GDM1 (cell line): ENCODE results near the gene FGD2.
A peak's percentile ranks its signal among the peaks of the same experiment; 100 is the strongest.
"Not testable (repeated sequence)": the region's sequence is repeated elsewhere in the genome, so short reads cannot be mapped to it uniquely, and the experiment has no call there.

Experiments
- DNase-seq: peaks from one replicate; lab custom pipeline; 2025; lab: John Stamatoyannopoulos, UW

Gene FGD2

GRCh38 chr6:37058984-37059343, 53.5 kb downstream of the FGD2 start:
- DNase-seq, result not testable (repeated sequence)

- DNase-seq, result peak; percentile 36
These were observed 54.1 kb downstream of the FGD2 start for GRCh38 chr6:37059344-37060194.

- DNase-seq, result peak; percentile 37
These were observed 54.7 kb downstream of the FGD2 start for GRCh38 chr6:37060195-37060559.

GRCh38 chr6:37061157-37061804, 55.8 kb downstream of the FGD2 start:
- DNase-seq, result no peak

- DNase-seq, result no peak
These were observed 57.0 kb downstream of the FGD2 start for GRCh38 chr6:37062424-37062823.

GRCh38 chr6:37068356-37069270, 63.2 kb downstream of the FGD2 start:
- DNase-seq, result no peak

GRCh38 chr6:37069639-37070038, 64.2 kb downstream of the FGD2 start:
- no peak for DNase-seq

GRCh38 chr6:37072526-37072925, 67.1 kb downstream of the FGD2 start:
- no peak for DNase-seq

- DNase-seq, result no peak
These were observed 68.8 kb downstream of the FGD2 start for GRCh38 chr6:37074053-37074827.

- no peak for DNase-seq
These were observed 71.9 kb downstream of the FGD2 start for GRCh38 chr6:37077191-37077904.

GRCh38 chr6:37077905-37078296, 72.4 kb downstream of the FGD2 start:
- DNase-seq, result no peak
